Heart right ventricle (tissue), 16 donors: ENCODE data around the gene CD38. TPM values are rescaled to one million over a fixed set of nuclear protein-coding genes. Genes with fewer than 3 reads are reported as not detected.

Experiments used
- ATAC-seq, 8 donors: fragments of 200-7000 bp; cut with Tn5 transposase; one replicate each; pipeline ENCODE4 v1.9.1; 2020; ENCODE audit warnings: mild to moderate bottlenecking in 8 of 8, moderate library complexity in 8 of 8, moderate number of reproducible peaks in 1 of 8
- DNase-seq, 2 donors: peaks; one replicate each; pipeline ENCODE4 v3.0.0-alpha.2; 2020
- H3K27ac ChIP-seq, 10 donors: fragments of 200-600 bp; sonication (generic) in 2 of 10; one replicate each; pipeline versions ENCODE4 v1.5.0 to v1.8.0; 2020 to 2022; ENCODE audit warnings: mild to moderate bottlenecking in 3 of 10
- H3K27me3 ChIP-seq, 7 donors: fragments of 200-600 bp; one replicate each; pipeline ENCODE4 v1.8.0; 2021 to 2022; ENCODE audit warnings: mild to moderate bottlenecking in 2 of 7
- H3K36me3 ChIP-seq, 9 donors: fragments of 200-600 bp; sonication (generic) in 1 of 9; one replicate each; pipeline versions ENCODE4 v1.5.0 to v1.8.0; 2020 to 2022; ENCODE audit warnings: mild to moderate bottlenecking in 2 of 9
- H3K4me1 ChIP-seq, 9 donors: fragments of 200-600 bp; sonication (generic) in 1 of 9; one replicate each; pipeline versions ENCODE4 v1.5.0 to v1.8.0; 2020 to 2022; ENCODE audit warnings: mild to moderate bottlenecking in 4 of 9
- H3K4me3 ChIP-seq, 10 donors: fragments of 200-600 bp; sonication (generic) in 2 of 10; one replicate each; pipeline versions ENCODE4 v1.5.0 to v1.8.0; 2020 to 2022; ENCODE audit warnings: mild to moderate bottlenecking in 7 of 10, moderate library complexity in 2 of 10
- H3K9me3 ChIP-seq, 11 donors: fragments of 200-600 bp in 10 of 11; sonication (generic) in 2 of 11; one replicate each; pipeline versions ENCODE4 v1.5.0 to v1.8.0; 2013 to 2022; ENCODE audit warnings: mild to moderate bottlenecking in 2 of 11, control low read depth in 1 of 11, moderate library complexity in 1 of 11
- CTCF ChIP-seq, 9 donors: fragments of 200-600 bp; sonication (generic) in 2 of 9; IDR thresholded peaks; one replicate each; pipeline versions ENCODE4 v1.5.0 to v1.8.0; 2021 to 2022; ENCODE audit warnings: antibody characterized with exemption in 9 of 9, mild to moderate bottlenecking in 5 of 9, moderate library complexity in 1 of 9
- WGBS, 2 donors: extraction: QIAGEN DNeasy Blood & Tissue Kit; methylation state at CpG; one replicate each; pipeline ENCODE4 v1.1.7; 2013; ENCODE audit warnings: inconsistent platforms in 1 of 2; 5-methylcytosine and 5-hydroxymethylcytosine counted together
- intact Hi-C, 10 donors: fragments of 100-400 bp; cut with DNase I; formaldehyde crosslinking; loops; one replicate each; pipeline versions ENCODE4 v1.11.1 to v1.14.2; 2022
- polyA plus RNA-seq, 2 donors: library from polyadenylated mRNA; stranded (reverse); fragments of 200-250 nt; gene quantifications; one replicate each; pipeline ENCODE4 v1.2.3, GENCODE V29; 2013
- total RNA-seq, 10 donors: library from RNA; stranded (reverse); fragmentation: NEBNext Ultra II Directional in 3 of 10; extraction: Animal tissue kit (Norgen Biotek cat#: 25700) in 3 of 10; gene quantifications; one replicate each; pipeline versions ENCODE4 v1.2.1 to v1.2.4, GENCODE V29; 2021 to 2023
- donor health status: Arrhythmogenic right ventricular cardiomyopathy.
- donor health status: ischemic (EF 13 %, LVEDD 7.1; RV severe dilation, severe dysfunction).
- donor health status: healthy with polysubstance abuse.
- donor health status: DM: no; HTN: yes; CAD: no.
- donor health status: DM: no; HTN: no; CAD: no.
- donor health status: ischemic (EF 25% LVEDD 6.9; RV normal size, moderate dysfunction).
- donor health status: ischemic (EF 25% LVEDD 5.7; RV mildly dilated, moderate dysfunction).
- donor health status: healthy.
- donor health status: DM: yes; HTN: yes; CAD: no.
- donor health status: Ischemic cardiomyopathy.
- donor health status: ischemic (EF 35%, LVEDD 5.7; RV mildly dilated, moderate dysfunction).
- donor health status: nonischemic (EF 11% LVEDD 7.7; RV severe dilation, severe dysfunction).
- donor health status: DM: yes; HTN: yes; CAD: no.
- donor health status: PGD.
- donor health status: ischemic (EF 29% LVEDD 5.4; RV normal size, mild dysfunction).
- donor health status: nonischemic (EF 23%, LVEDD 6.1; RV moderate dilation, normal function).

Gene CD38
- total and polyA plus RNA-seq, 12 donors: 0.68 to 11.3 (median 3.2) TPM

- TF ChIP-seq CTCF (IDR thresholded peaks at IDR 0.05): no peak
- H3K27me3 ChIP-seq: peaks cover 0 to 7% (median 0%) of the 10 kb centered on the region in 7 donors
- intact Hi-C loops: no loop called here
- DNase-seq: no peak
- H3K36me3 ChIP-seq: no peaks in the 10 kb centered on the region
- no peaks in the 10 kb centered on the region for H3K9me3 ChIP-seq
- H3K27ac ChIP-seq: no peak overlapping the region
- 86 to 91% methylated on average over 1 of the region's 1 CpG for WGBS, 2 donors
- H3K4me1 ChIP-seq: no peaks in the 10 kb centered on the region
- no peak overlapping the region for H3K4me3 ChIP-seq
- no peak for ATAC-seq
Observed at GRCh38 chr4:15894393-15894792, 116.3 kb downstream of the CD38 start.

GRCh38 chr4:15894921-15895916 lies 117.1 kb downstream of the CD38 start:
- Histone ChIP-seq H3K27me3 (peaks cover 0 to 7% (median 0%) of the 10 kb centered on the region in 7 donors), H3K27ac (no peak overlapping the region), H3K36me3 (no peaks in the 10 kb centered on the region), H3K9me3 (no peaks in the 10 kb centered on the region), H3K4me3 (no peak overlapping the region), H3K4me1 (no peaks in the 10 kb centered on the region)
- no peak for ATAC-seq
- 82 to 85% methylated on average over 4 of the region's 4 CpGs for WGBS, 2 donors
- no peak for DNase-seq
- intact Hi-C loops: no loop called here
- no peak for TF ChIP-seq CTCF (IDR thresholded peaks at IDR 0.05)

GRCh38 chr4:15897577-15897976 lies 119.4 kb downstream of the CD38 start:
- WGBS, 2 donors: 80% methylated on average over 2 of the region's 2 CpGs
- no peak overlapping the region for H3K27ac ChIP-seq
- ATAC-seq (no peak), DNase-seq (no peak)
- H3K36me3 ChIP-seq: no peaks in the 10 kb centered on the region
- H3K9me3 ChIP-seq: no peaks in the 10 kb centered on the region
- H3K27me3 ChIP-seq: peaks cover 0 to 7% (median 0%) of the 10 kb centered on the region in 7 donors
- H3K4me3 ChIP-seq: no peak overlapping the region
- H3K4me1 ChIP-seq: peaks cover 0 to 12% (median 0%) of the 10 kb centered on the region in 9 donors
- intact Hi-C loops: no loop called here
- no peak for TF ChIP-seq CTCF (IDR thresholded peaks at IDR 0.05)

- H3K36me3 ChIP-seq: no peaks in the 10 kb centered on the region
- intact Hi-C loops: no loop called here
- peaks cover 0 to 7% (median 0%) of the 10 kb centered on the region in 7 donors for H3K27me3 ChIP-seq
- ATAC-seq (no peak), DNase-seq (no peak)
- H3K4me1 ChIP-seq: peaks cover 0 to 20% (median 0%) of the 10 kb centered on the region in 9 donors
- no peak overlapping the region for H3K4me3 ChIP-seq
- H3K9me3 ChIP-seq: no peaks in the 10 kb centered on the region
- no peak overlapping the region for H3K27ac ChIP-seq
- TF ChIP-seq CTCF (IDR thresholded peaks at IDR 0.05): no peak
Observed at GRCh38 chr4:15898902-15899301, 120.8 kb downstream of the CD38 start.
